ENCODE results near the gene GRAMD4. TPM values are rescaled to one million over a fixed set of nuclear protein-coding genes. Genes with fewer than 3 reads are reported as not detected.
A peak's percentile ranks its signal among the peaks of the same experiment; 100 is the strongest.

GRAMD4 gene
- polyA plus RNA-seq, 2 of the 4 experiments (the other 2 are of a cell fraction) = 7.7 to 13.1 TPM

DNA sequence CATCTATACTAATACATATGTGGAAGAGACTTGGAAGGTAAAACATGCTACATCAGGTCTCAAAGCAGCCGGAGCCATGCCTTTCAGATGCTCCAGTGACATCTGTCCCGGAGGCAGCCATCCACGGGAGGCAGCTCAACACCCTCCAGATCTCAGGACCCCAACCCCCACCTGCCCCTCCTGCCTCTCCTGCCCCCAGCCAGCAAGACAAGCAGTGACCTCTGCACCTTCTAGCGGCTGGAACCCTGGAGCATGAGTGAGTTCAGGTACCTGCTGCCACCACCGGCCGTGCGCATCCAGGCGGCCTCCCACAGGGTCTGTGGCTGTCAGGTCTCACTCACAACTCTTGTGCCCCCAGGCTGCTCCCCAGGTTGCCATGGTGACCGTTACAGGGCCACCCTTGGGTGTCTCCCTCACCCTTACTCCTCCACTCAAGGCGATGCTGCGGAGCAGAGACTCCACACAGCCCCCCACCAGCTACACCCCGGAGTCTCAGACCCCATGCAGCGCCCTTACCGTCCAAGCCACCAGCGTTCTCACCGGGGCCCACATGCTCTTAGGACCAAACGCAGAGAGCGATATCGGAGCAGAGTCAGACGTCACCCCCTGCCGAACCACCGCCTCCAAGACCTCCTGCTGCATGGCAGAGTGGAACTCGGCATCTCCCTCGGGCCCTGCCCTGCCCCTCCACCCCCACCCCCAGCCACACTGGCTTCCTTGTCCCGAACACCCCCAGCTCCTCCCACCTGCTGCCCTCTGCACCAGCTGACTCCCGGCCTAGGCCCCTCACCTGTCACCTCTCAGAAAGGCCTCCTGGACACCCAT lies 83.2 kb downstream of the GRAMD4 start:
- Histone ChIP-seq H3K4me2 (no peak overlapping the region), H3K27ac (no peak overlapping the region), H3K4me1 (no peaks in the 10 kb centered on the region), H3K9me3 (no peaks in the 10 kb centered on the region), H3K4me3 (no peak overlapping the region)
- WGBS (ENCODE audit: missing lambda C conversion rate) = 94% methylated on average over 19 of the region's 26 CpGs
- FAIRE-seq (no peak), DNase-seq (ENCODE audit: low read depth in 1 of 2, low spot score in 1 of 2) (no peak), ATAC-seq (0 out of 6 replicates have a peak, but pooled peaks of 1 of the 2 experiments have one; percentile 30)
- ChIA-PET CTCF (interaction anchor here (1.1 kb wide), 1 partner anchor 347 kb away, joined by 3 read pairs; no protein-coding TSS in a partner anchor), POLR2A (no interaction called here)
- TF ChIP-seq, protein P1, sequence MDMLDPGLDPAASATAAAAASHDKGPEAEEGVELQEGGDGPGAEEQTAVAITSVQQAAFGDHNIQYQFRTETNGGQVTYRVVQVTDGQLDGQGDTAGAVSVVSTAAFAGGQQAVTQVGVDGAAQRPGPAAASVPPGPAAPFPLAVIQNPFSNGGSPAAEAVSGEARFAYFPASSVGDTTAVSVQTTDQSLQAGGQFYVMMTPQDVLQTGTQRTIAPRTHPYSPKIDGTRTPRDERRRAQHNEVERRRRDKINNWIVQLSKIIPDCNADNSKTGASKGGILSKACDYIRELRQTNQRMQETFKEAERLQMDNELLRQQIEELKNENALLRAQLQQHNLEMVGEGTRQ (IDR thresholded peaks at IDR 0.05) = no peak
- TF ChIP-seq, protein P2, sequence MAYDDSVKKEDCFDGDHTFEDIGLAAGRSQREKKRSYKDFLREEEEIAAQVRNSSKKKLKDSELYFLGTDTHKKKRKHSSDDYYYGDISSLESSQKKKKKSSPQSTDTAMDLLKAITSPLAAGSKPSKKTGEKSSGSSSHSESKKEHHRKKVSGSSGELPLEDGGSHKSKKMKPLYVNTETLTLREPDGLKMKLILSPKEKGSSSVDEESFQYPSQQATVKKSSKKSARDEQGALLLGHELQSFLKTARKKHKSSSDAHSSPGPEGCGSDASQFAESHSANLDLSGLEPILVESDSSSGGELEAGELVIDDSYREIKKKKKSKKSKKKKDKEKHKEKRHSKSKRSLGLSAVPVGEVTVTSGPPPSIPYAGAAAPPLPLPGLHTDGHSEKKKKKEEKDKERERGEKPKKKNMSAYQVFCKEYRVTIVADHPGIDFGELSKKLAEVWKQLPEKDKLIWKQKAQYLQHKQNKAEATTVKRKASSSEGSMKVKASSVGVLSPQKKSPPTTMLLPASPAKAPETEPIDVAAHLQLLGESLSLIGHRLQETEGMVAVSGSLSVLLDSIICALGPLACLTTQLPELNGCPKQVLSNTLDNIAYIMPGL (CRISPR knock-in tag; IDR thresholded peaks at IDR 0.05; ENCODE audit: borderline replicate concordance) = no peak
- TF ChIP-seq CBX2 (IDR thresholded peaks at IDR 0.05; ENCODE audit: borderline replicate concordance, low read depth) (no peak), TP53 (CRISPR knock-in tag; IDR thresholded peaks at IDR 0.05) (no peak), HOXB5 (CRISPR knock-in tag; IDR thresholded peaks at IDR 0.05) (no peak), FOSL2 (IDR thresholded peaks at IDR 0.05) (no peak), FOSL2 (CRISPR knock-in tag; IDR thresholded peaks at IDR 0.05) (no peak), CHD2 (IDR thresholded peaks at IDR 0.05; ENCODE audit: low read length, partially characterized antibody) (no peak), ZSCAN20 (CRISPR knock-in tag; IDR thresholded peaks at IDR 0.05) (no peak), RFX5 (IDR thresholded peaks at IDR 0.05) (no peak), FOSB (CRISPR knock-in tag; IDR thresholded peaks at IDR 0.05) (no peak), RARB (CRISPR knock-in tag; IDR thresholded peaks at IDR 0.05) (no peak)

DNA sequence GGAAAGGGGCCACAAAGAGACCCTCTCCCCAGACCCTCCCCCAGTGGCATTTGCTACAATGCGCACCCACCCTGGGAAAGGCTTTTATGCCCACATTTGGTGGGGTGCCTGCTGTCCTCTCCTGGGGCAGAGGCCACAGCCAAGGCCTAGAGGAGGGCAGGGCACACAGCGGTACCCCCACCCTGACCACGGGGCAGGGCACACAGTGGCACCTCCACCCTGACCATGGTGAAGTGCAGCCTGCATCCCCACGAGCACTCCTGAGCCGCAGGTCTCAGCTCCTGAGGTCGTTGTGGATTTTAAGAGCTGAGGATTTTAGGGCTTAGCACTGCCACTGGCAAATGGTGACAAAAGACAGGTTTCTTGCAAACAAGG lies 83.8 kb downstream of the GRAMD4 start:
- no peaks in the 10 kb centered on the region for H3K4me1 ChIP-seq
- H3K4me3 ChIP-seq = no peak overlapping the region
- WGBS (ENCODE audit: missing lambda C conversion rate) = 78% methylated on average over 2 of the region's 6 CpGs
- ChIA-PET POLR2A (no interaction called here), CTCF (no interaction called here)
- H3K9me3 ChIP-seq = no peaks in the 10 kb centered on the region
- DNase-seq (ENCODE audit: low read depth in 1 of 2, low spot score in 1 of 2) (no peak), FAIRE-seq (no peak), ATAC-seq (no peak)
- TF ChIP-seq JUNB (IDR thresholded peaks at IDR 0.05) = no peak
- TF ChIP-seq, protein P3, sequence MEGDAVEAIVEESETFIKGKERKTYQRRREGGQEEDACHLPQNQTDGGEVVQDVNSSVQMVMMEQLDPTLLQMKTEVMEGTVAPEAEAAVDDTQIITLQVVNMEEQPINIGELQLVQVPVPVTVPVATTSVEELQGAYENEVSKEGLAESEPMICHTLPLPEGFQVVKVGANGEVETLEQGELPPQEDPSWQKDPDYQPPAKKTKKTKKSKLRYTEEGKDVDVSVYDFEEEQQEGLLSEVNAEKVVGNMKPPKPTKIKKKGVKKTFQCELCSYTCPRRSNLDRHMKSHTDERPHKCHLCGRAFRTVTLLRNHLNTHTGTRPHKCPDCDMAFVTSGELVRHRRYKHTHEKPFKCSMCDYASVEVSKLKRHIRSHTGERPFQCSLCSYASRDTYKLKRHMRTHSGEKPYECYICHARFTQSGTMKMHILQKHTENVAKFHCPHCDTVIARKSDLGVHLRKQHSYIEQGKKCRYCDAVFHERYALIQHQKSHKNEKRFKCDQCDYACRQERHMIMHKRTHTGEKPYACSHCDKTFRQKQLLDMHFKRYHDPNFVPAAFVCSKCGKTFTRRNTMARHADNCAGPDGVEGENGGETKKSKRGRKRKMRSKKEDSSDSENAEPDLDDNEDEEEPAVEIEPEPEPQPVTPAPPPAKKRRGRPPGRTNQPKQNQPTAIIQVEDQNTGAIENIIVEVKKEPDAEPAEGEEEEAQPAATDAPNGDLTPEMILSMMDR (IDR thresholded peaks at IDR 0.05) = no peak
- no peak for TF ChIP-seq MAZ (IDR thresholded peaks at IDR 0.05; ENCODE audit: borderline replicate concordance, low read depth, low read length)
- TF ChIP-seq, protein P4, sequence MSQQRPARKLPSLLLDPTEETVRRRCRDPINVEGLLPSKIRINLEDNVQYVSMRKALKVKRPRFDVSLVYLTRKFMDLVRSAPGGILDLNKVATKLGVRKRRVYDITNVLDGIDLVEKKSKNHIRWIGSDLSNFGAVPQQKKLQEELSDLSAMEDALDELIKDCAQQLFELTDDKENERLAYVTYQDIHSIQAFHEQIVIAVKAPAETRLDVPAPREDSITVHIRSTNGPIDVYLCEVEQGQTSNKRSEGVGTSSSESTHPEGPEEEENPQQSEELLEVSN (IDR thresholded peaks at IDR 0.05; ENCODE audit: borderline replicate concordance, low read depth) = no peak
- H3K4me2 ChIP-seq = no peak overlapping the region
- H3K27ac ChIP-seq = no peak overlapping the region

DNA sequence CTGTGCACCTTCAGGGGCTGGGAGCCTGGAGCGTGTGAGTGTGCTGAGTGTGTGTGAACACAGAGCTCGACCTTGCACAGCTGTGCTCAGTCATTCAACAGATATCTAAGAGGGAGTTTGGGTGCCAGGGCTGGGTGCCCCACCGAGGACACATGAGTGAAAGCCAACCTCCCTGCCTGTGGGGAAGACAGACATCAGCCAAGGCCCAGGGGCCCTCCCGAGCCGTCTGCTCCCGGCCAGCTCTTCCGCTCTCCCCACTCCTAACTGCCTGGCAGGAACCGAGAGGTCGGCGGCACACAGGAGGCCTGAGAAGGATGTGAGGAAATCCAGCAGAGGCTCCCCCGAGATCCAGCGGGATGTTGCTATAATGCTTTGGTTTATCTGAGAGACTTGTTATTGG lies 85.9 kb downstream of the GRAMD4 start:
- Histone ChIP-seq H3K4me3 (no peak overlapping the region), H3K4me1 (no peaks in the 10 kb centered on the region), H3K4me2 (no peak overlapping the region), H3K9me3 (no peaks in the 10 kb centered on the region), H3K27ac (no peak overlapping the region)
- 86% methylated on average over 10 of the region's 12 CpGs for WGBS (ENCODE audit: missing lambda C conversion rate)
- FAIRE-seq (no peak), ATAC-seq (no peak), DNase-seq (ENCODE audit: low read depth in 1 of 2, low spot score in 1 of 2) (no peak)
- ChIA-PET CTCF (interaction anchor here (0.6 kb wide), 1 partner anchor 8 kb away, joined by 4 read pairs; no protein-coding TSS in a partner anchor), POLR2A (no interaction called here)
- TF ChIP-seq, protein P5, sequence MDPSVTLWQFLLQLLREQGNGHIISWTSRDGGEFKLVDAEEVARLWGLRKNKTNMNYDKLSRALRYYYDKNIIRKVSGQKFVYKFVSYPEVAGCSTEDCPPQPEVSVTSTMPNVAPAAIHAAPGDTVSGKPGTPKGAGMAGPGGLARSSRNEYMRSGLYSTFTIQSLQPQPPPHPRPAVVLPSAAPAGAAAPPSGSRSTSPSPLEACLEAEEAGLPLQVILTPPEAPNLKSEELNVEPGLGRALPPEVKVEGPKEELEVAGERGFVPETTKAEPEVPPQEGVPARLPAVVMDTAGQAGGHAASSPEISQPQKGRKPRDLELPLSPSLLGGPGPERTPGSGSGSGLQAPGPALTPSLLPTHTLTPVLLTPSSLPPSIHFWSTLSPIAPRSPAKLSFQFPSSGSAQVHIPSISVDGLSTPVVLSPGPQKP (IDR thresholded peaks at IDR 0.05; ENCODE audit: low read depth, low read length) = no peak
- TF ChIP-seq RAD21 (conservative IDR thresholded peaks at IDR 0.05 in 1 of 2, IDR thresholded peaks at IDR 0.05 in 1 of 2) (no peak), FOSL2 (IDR thresholded peaks at IDR 0.05) (no peak), FOSL2 (CRISPR knock-in tag; IDR thresholded peaks at IDR 0.05) (no peak), HDAC2 (IDR thresholded peaks at IDR 0.05) (no peak), ZFP36 (IDR thresholded peaks at IDR 0.05; ENCODE audit: borderline replicate concordance, partially characterized antibody) (no peak), RCOR1 (IDR thresholded peaks at IDR 0.05; ENCODE audit: low read depth, low read length) (no peak), CBX2 (IDR thresholded peaks at IDR 0.05; ENCODE audit: borderline replicate concordance, low read depth) (no peak), FOXS1 (CRISPR knock-in tag; IDR thresholded peaks at IDR 0.05) (no peak), EHF (CRISPR knock-in tag; IDR thresholded peaks at IDR 0.05) (no peak), PHF8 (IDR thresholded peaks at IDR 0.05; ENCODE audit: borderline replicate concordance, low read depth) (no peak), JUN (IDR thresholded peaks at IDR 0.05) (no peak), TFCP2L1 (CRISPR knock-in tag; IDR thresholded peaks at IDR 0.05) (no peak), RNF2 (IDR thresholded peaks at IDR 0.05; ENCODE audit: borderline replicate concordance, low read depth) (no peak)
